Stomach smooth muscle (tissue), 2 donors: ENCODE measurements around the gene PDYN.

Source experiments
- H3K27ac ChIP-seq: one replicate; pipeline ENCODE4 v1.7.0; 2013; ENCODE audit warnings: mild to moderate bottlenecking, low read length, inconsistent platforms
- H3K27me3 ChIP-seq, 2 donors: one replicate each; pipeline ENCODE4 v1.7.0; 2013; ENCODE audit warnings: low read length in 2 of 2; ENCODE audit not compliant: insufficient read depth in 2 of 2, control insufficient read depth in 1 of 2
- H3K36me3 ChIP-seq, 2 donors: one replicate each; pipeline ENCODE4 v1.7.0; 2013; ENCODE audit warnings: low read length in 2 of 2; ENCODE audit not compliant: control insufficient read depth in 2 of 2, insufficient read depth in 2 of 2
- H3K4me1 ChIP-seq: one replicate; pipeline ENCODE4 v1.7.0; 2013; ENCODE audit warnings: low read length; ENCODE audit not compliant: control insufficient read depth, insufficient read depth
- H3K4me3 ChIP-seq, 2 donors: one replicate each; pipeline ENCODE4 v1.7.0; 2013; ENCODE audit warnings: low read length in 2 of 2
- H3K9ac ChIP-seq, 2 donors: one replicate each; pipeline ENCODE4 v1.7.0; 2013; ENCODE audit warnings: low read length in 2 of 2, mild to moderate bottlenecking in 1 of 2
- H3K9me3 ChIP-seq, 2 donors: one replicate each; pipeline ENCODE4 v1.7.0; 2013; ENCODE audit warnings: low read length in 2 of 2; ENCODE audit not compliant: control insufficient read depth in 2 of 2
- donor health status: healthy.
- donor health status: Pancreatic carcinoma.

The PDYN gene

DNA sequence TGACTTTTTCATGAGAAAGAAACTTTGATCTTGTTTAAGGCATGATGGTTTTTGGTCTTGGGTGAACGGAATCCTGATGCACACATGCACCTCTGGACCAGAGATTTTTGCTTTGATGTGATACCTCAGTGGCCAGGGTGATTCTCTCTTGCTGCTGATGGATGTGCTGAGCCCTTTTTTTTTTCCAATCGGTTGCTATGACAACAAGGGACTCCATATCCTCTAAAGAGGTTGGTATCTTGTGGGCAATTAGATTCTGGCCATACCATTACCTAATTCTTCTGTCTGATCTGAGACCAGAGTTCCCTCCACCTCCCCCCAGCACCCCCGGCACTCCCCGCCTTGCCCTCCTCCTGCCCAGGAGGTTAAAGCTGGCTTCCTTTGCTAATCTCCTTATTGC lies 24.9 kb downstream of the PDYN start:
- Histone ChIP-seq H3K27me3 (peaks cover 4 to 10% of the 10 kb centered on the region in 2 donors), H3K27ac (no peak overlapping the region)

DNA sequence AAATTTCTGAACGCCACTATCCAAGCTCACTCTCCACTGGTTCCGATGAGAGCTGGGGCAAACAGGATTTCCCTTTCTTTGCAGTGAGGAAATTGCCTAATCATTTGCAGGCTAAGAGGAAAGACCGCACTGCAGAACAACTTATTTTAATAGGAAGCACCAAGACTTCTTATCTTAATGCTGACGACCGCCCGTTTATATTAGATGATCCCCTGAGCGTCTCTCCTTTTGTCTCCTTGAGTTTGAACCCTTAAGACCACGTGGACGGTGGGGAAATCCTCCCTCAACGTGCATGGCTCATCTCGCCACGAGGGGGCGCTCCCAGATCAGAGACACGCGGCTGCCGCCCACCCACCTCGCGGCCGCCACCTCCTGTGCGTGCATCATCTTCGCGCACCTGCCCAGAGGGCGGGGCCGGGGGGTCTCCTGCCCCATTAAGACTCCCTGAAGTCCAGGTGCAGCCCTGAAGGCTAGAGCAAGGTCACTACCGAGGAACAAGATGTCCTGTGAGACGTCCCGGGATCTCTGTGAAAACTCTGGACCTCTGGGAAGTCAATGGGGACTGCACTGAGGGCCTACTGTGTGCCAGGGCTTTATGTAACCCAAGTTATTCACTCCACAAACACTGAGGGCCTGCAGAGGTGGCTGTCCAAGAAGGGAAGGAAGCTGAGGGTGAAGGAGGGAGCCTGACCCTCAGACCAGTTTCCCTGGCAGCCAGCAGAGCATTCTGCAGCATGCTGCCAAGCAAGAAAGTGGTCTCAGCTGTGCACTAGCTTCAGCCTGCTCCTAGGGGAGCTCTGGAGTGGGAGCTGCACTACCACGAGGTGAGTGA lies 28.1 kb downstream of the PDYN start:
- H3K9ac ChIP-seq = no peak overlapping the region
- H3K36me3 ChIP-seq = no peaks in the 10 kb centered on the region
- peaks cover 4 to 26% of the 10 kb centered on the region in 2 donors for H3K27me3 ChIP-seq
- no peaks in the 10 kb centered on the region for H3K9me3 ChIP-seq
- no peak overlapping the region for H3K27ac ChIP-seq
- H3K4me3 ChIP-seq = no peak overlapping the region
- peaks cover 10% of the 10 kb centered on the region for H3K4me1 ChIP-seq

More for the DNA sequence above, 24.9 kb downstream of the PDYN start:
- peaks cover 10% of the 10 kb centered on the region for H3K4me1 ChIP-seq
- H3K4me3 ChIP-seq = no peak overlapping the region
- H3K9ac ChIP-seq = no peak overlapping the region
- no peaks in the 10 kb centered on the region for H3K36me3 ChIP-seq
- no peaks in the 10 kb centered on the region for H3K9me3 ChIP-seq

GRCh38 chr20:1964659-1965405 lies 29.0 kb downstream of the PDYN start:
- no peaks in the 10 kb centered on the region for H3K36me3 ChIP-seq
- H3K27ac ChIP-seq = no peak overlapping the region
- no peaks in the 10 kb centered on the region for H3K9me3 ChIP-seq
- H3K27me3 ChIP-seq = peaks cover 4 to 26% of the 10 kb centered on the region in 2 donors
- H3K4me3 ChIP-seq = no peak overlapping the region
- no peak overlapping the region for H3K9ac ChIP-seq
- H3K4me1 ChIP-seq = peaks cover 10% of the 10 kb centered on the region

DNA sequence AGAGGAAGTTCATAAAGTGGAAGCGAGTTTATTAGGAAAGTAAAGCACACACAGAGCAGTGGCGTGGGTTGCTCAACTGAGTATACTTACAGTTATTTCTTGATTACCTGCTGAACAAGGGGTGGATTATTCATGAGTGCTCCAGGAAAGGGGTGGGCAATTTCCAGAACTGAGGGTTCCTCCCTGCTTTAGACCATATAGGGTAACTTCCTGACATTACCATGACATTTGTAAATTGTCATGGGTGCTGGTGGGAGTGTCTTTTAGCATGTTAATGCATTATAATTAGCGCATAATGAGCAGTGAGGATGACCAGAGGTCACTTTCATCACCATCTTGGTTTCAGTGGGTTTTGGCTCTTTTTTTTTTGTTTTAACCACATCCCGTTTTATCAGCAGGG lies 29.8 kb downstream of the PDYN start:
- Histone ChIP-seq H3K9me3 (no peaks in the 10 kb centered on the region), H3K9ac (no peak overlapping the region), H3K27me3 (peaks cover 4 to 24% of the 10 kb centered on the region in 2 donors), H3K4me1 (peaks cover 10% of the 10 kb centered on the region), H3K36me3 (no peaks in the 10 kb centered on the region), H3K27ac (no peak overlapping the region), H3K4me3 (no peak overlapping the region)

DNA sequence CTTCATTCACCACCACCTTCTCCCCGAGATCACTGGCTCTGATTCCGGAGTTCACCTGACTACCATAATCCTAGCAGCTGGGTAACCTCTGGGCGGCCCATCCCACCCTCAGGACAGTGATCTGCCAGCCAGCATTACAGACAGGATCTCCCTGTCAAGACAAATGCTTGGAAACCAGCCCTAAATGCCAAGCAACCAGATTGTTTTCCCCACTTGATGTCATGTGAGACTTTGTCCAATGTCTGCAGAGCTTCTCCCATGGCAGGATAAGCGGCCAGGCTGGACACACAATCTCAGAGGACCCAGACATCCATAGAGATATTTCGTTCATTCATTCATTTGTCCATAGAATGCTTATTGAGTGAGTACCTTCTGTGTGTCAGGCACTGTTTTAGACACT lies 32.5 kb downstream of the PDYN start:
- Histone ChIP-seq H3K9ac (no peak overlapping the region), H3K27me3 (peaks cover 7 to 24% of the 10 kb centered on the region in 2 donors)

DNA sequence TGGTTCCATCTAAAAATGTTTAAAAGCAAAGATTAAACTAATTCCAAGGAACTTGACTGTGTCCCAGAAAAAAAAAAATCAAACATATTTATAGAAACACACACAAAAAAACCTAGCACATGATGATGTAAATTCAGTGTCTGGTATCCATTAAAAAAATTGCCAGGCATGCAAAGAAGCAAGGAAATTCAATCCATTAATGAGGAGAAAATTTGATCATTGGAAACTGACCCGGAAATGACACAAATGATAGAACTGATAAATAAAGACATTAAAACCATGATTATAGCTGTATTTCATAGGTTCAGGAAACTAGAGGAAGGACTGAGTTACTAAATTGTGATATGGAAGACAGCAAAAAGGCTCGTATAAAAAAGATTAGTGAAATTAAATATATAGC lies 34.7 kb downstream of the PDYN start:
- Histone ChIP-seq H3K36me3 (no peaks in the 10 kb centered on the region), H3K9me3 (no peaks in the 10 kb centered on the region), H3K27ac (no peak overlapping the region), H3K27me3 (peaks cover 4 to 17% of the 10 kb centered on the region in 2 donors), H3K9ac (no peak overlapping the region), H3K4me1 (no peaks in the 10 kb centered on the region), H3K4me3 (no peak overlapping the region)

More for the DNA sequence above, 32.5 kb downstream of the PDYN start:
- no peak overlapping the region for H3K4me3 ChIP-seq
- H3K4me1 ChIP-seq = peaks cover 10% of the 10 kb centered on the region
- no peaks in the 10 kb centered on the region for H3K36me3 ChIP-seq
- no peak overlapping the region for H3K27ac ChIP-seq
- H3K9me3 ChIP-seq = no peaks in the 10 kb centered on the region

DNA sequence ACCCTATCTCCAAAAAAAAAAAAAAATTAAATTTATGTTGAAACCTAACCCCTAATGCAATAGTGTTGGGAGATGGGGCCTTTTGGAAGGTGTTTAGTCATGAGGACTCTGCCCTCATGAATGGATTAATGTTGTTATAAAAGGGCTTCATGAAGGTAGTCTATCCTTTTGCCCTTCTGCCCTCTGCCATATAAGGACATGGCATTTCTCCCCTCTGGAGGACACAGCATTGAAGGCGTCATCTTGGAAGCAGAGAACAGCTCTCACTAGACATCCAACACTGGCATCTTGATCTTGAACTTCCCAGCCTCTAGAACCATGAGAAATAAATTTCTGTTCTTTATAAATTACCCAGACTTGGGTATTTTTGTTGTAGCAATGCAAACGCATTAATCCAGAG lies 35.4 kb downstream of the PDYN start:
- H3K36me3 ChIP-seq = no peaks in the 10 kb centered on the region
- no peak overlapping the region for H3K4me3 ChIP-seq
- peaks cover 4 to 21% of the 10 kb centered on the region in 2 donors for H3K27me3 ChIP-seq
- H3K9me3 ChIP-seq = no peaks in the 10 kb centered on the region
- H3K9ac ChIP-seq = no peak overlapping the region
- no peaks in the 10 kb centered on the region for H3K4me1 ChIP-seq
- no peak overlapping the region for H3K27ac ChIP-seq

GRCh38 chr20:1955217-1955616 lies 38.6 kb downstream of the PDYN start:
- Histone ChIP-seq H3K36me3 (no peaks in the 10 kb centered on the region), H3K9me3 (no peaks in the 10 kb centered on the region), H3K27me3 (peaks cover 3 to 4% of the 10 kb centered on the region in 2 donors), H3K27ac (no peak overlapping the region), H3K4me3 (no peak overlapping the region), H3K4me1 (no peaks in the 10 kb centered on the region), H3K9ac (no peak overlapping the region)

DNA sequence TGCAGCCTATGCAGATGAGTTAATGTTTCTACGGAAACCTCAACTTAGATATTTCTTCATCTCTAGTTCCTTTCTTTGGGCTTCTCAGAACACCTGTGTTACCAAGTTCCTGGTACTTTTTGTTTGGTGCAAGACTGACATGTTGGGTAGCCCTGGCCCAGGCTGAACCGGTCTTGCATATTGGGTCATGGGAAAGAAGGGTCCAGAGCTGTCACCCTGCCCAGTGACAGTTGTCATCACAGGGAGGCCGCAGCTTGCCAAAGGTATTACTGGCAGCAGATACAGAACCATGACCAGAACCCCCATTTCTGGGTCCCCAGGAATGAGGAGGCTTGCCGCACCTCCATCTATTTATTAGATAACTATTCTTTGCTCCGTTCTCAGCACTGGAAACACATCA lies 40.2 kb downstream of the PDYN start:
- H3K9me3 ChIP-seq = no peaks in the 10 kb centered on the region
- no peaks in the 10 kb centered on the region for H3K4me1 ChIP-seq
- no peak overlapping the region for H3K9ac ChIP-seq
- H3K27me3 ChIP-seq = peaks cover 3 to 4% of the 10 kb centered on the region in 2 donors
- no peak overlapping the region for H3K4me3 ChIP-seq
- H3K36me3 ChIP-seq = no peaks in the 10 kb centered on the region
- H3K27ac ChIP-seq = no peak overlapping the region

- H3K36me3 ChIP-seq = no peaks in the 10 kb centered on the region
- H3K4me3 ChIP-seq = no peak overlapping the region
- no peaks in the 10 kb centered on the region for H3K4me1 ChIP-seq
- no peak overlapping the region for H3K9ac ChIP-seq
- H3K9me3 ChIP-seq = no peaks in the 10 kb centered on the region
- H3K27me3 ChIP-seq = peaks cover 3 to 4% of the 10 kb centered on the region in 2 donors
- no peak overlapping the region for H3K27ac ChIP-seq
Measured at GRCh38 chr20:1952737-1953530, 40.9 kb downstream of the PDYN start.
